ENCODE results near the gene GTF2IRD2. TPM values are rescaled to one million over a fixed set of nuclear protein-coding genes. Genes with fewer than 3 reads are reported as not detected.
"Not testable (repeated sequence)": the region's sequence is repeated elsewhere in the genome, so short reads cannot be mapped to it uniquely, and the experiment has no call there.

GTF2IRD2 gene
- total RNA-seq, 2 donors from 2014 or later = 1.5 to 8.6 TPM

DNA sequence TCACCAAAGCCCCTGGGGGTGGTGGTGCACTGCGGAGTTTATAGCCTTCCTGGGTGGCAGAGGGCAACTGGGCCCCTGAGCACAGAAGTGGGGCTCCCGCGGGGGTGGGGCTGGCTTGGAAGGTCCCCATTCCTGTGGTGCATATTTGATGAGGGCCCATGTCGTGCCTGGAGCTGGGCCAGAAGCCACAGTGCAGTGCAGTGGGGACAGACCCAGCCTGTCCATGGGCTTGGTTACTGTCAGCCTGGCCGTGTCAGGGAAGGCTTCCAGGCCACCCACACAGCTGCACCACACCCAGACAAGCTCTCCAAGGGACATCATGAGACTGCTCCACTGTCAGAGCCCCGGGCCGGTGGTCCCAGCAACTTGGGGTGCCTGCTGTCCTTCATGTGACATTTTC lies 84.9 kb downstream of the GTF2IRD2 start:
- not testable (repeated sequence) for H3K4me1 Mint-ChIP-seq; H3K36me3 Mint-ChIP-seq (ENCODE audit: low read depth); H3K9me3 Mint-ChIP-seq; H3K4me3 Mint-ChIP-seq; H3K27me3 Mint-ChIP-seq; H3K27ac Mint-ChIP-seq
- ATAC-seq (replicated peaks) = peak; percentile 16

DNA sequence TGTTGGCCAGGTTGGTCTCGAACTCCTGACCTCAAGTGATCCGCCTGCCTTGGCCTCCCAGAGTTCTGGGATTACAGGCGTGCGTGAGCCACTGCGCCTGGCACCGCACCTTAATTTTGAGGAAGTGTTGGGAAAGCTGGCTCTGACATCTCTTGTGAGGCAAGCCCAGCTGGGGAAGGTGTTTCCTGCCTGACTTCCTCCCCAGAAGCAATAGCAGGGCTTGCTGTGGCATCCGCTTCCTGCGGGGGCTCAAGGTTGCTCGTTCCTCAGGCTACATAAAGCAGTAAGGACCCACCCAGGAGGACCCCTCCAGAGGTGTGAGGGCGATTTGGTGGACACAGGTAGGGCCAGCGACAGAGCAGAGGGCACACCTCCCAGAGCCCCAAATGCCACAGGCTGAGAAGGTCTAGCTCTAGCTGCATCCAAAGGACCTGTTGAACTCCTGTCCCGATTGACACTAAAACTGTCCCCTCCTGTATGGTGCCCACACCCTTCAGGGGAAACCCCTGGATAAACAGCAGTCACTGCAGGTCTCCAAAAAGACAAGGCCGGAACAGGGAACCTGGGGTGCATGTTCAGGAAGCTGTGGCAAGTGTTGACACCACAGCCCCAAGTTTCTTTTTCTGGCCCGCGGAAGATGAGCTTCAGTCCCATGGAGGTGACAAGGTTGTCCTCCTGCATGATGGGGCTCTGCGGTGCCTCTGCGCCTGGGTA lies 86.0 kb downstream of the GTF2IRD2 start:
- H3K27ac Mint-ChIP-seq = not testable (repeated sequence)

GRCh38 chr7:74758982-74759381 lies 92.4 kb downstream of the GTF2IRD2 start:
- H3K9me3 Mint-ChIP-seq = not testable (repeated sequence)

More for the DNA sequence above, 86.0 kb downstream of the GTF2IRD2 start:
- H3K4me3 Mint-ChIP-seq; H3K9me3 Mint-ChIP-seq; H3K36me3 Mint-ChIP-seq (ENCODE audit: low read depth); H3K27me3 Mint-ChIP-seq; H3K4me1 Mint-ChIP-seq: not testable (repeated sequence)
- ATAC-seq (replicated peaks) = peak; percentile 94

GRCh38 chr7:74758268-74758667 lies 93.1 kb downstream of the GTF2IRD2 start:
- H3K9me3 Mint-ChIP-seq; H3K4me1 Mint-ChIP-seq; H3K36me3 Mint-ChIP-seq (ENCODE audit: low read depth); H3K27ac Mint-ChIP-seq; ATAC-seq (replicated peaks); H3K27me3 Mint-ChIP-seq; H3K4me3 Mint-ChIP-seq: not testable (repeated sequence)

More at GRCh38 chr7:74758982-74759381, 92.4 kb downstream of the GTF2IRD2 start:
- not testable (repeated sequence) for H3K27ac Mint-ChIP-seq; H3K4me3 Mint-ChIP-seq; ATAC-seq (replicated peaks); H3K27me3 Mint-ChIP-seq; H3K36me3 Mint-ChIP-seq (ENCODE audit: low read depth); H3K4me1 Mint-ChIP-seq

GRCh38 chr7:74756673-74757072 lies 94.7 kb downstream of the GTF2IRD2 start:
- H3K9me3 Mint-ChIP-seq; H3K36me3 Mint-ChIP-seq (ENCODE audit: low read depth); H3K27me3 Mint-ChIP-seq; H3K4me1 Mint-ChIP-seq; H3K4me3 Mint-ChIP-seq; ATAC-seq (replicated peaks); H3K27ac Mint-ChIP-seq: not testable (repeated sequence)

GRCh38 chr7:74753921-74754482 lies 97.4 kb downstream of the GTF2IRD2 start:
- H3K4me1 Mint-ChIP-seq; H3K36me3 Mint-ChIP-seq (ENCODE audit: low read depth); H3K27me3 Mint-ChIP-seq; H3K9me3 Mint-ChIP-seq; H3K4me3 Mint-ChIP-seq; H3K27ac Mint-ChIP-seq: not testable (repeated sequence)
- peak; percentile 56 for ATAC-seq (replicated peaks)

Other genes starting within 250 kb of the GTF2IRD2 start
- gene GTF2I, start 193.9 kb downstream of the GTF2IRD2 start, total RNA-seq = 100 to 1,000 TPM; 133 to 143 TPM
- 1 to 10 TPM in 1 of 2 donors, under 1 TPM in 1; 0.24 to 2.2 TPM for gene NCF1, start 77.6 kb downstream of the GTF2IRD2 start, total RNA-seq
- 1 to 10 TPM; 2.7 to 3.8 TPM for gene CASTOR2, start 113.1 kb upstream of the GTF2IRD2 start, total RNA-seq
- gene RCC1L, start 222.2 kb upstream of the GTF2IRD2 start, total RNA-seq = 10 to 100 TPM; 45.3 to 77.6 TPM
- gene GTF2IRD2B, start 241.0 kb upstream of the GTF2IRD2 start, total RNA-seq = 10 to 100 TPM; 19.3 TPM

Data from activated T-helper 17 cell treated with anti-CD3 and anti-CD28 coated beads, Interleukin-2, amount 50 U/mL, for 72 hours (primary cell).